ENCODE results near the gene SUN2. TPM values are rescaled to one million over a fixed set of nuclear protein-coding genes. Genes with fewer than 3 reads are reported as not detected.
A peak's percentile ranks its signal among the peaks of the same experiment; 100 is the strongest.

Gene SUN2
- total and polyA plus RNA-seq, 10 of the 15 experiments (the other 5 are each of a cell fraction or from before 2014, with no cell fraction given) = 0.18 to 107 (median 35.9) TPM

- 32% methylated on average over 9 of the region's 9 CpGs for WGBS (ENCODE audit: insufficient coverage, insufficient replicate concordance, low lambda C conversion rate, missing lambda C conversion rate)
- intact Hi-C loops (cut with micrococcal nuclease; ENCODE audit: unreplicated experiment) (loop anchor here (5.0 to 10.0 kb wide), 3 partner anchors 90 to 547 kb away; partner anchors contain the start of gene RPL3), in situ Hi-C loops (cut with MboI) (loop anchor here (10.0 kb wide), 1 partner anchor 357 kb away; no protein-coding TSS in a partner anchor)
- FAIRE-seq = no peak
- ATAC-seq = no peak
- no peak overlapping the region for H3K4me2 ChIP-seq (ENCODE audit: control insufficient read depth, insufficient read depth)
- no peak for DNase-seq (ENCODE audit: low read depth, low spot score)
- H3K36me3 ChIP-seq (ENCODE audit: control insufficient read depth in 2 of 2, insufficient read depth in 2 of 2, low read length in 1 of 2) = no peaks in the 10 kb centered on the region
- no peak overlapping the region for H3K4me3 ChIP-seq
- RAD21 ChIA-PET (ENCODE audit: unreplicated experiment) = no interaction called here
- TF ChIP-seq ZSCAN29 (IDR thresholded peaks at IDR 0.05) (no peak), ZNF24 (IDR thresholded peaks at IDR 0.05) (no peak), TAF1 (IDR thresholded peaks at IDR 0.05; ENCODE audit: borderline replicate concordance, low read depth, low read length) (no peak), RB1 (IDR thresholded peaks at IDR 0.05; ENCODE audit: borderline replicate concordance) (no peak)
- POLR2A ChIA-PET = no interaction called here
- H3K4me1 ChIP-seq (ENCODE audit: control insufficient read depth, insufficient read depth, low read length) = no peaks in the 10 kb centered on the region
- H3K9me3 ChIP-seq (replicated peaks; ENCODE audit: control insufficient read depth, insufficient read depth, low read length) = no peaks in the 10 kb centered on the region
- no peaks in the 10 kb centered on the region for H4K20me1 ChIP-seq (ENCODE audit: control insufficient read depth, insufficient read depth)
- no peak overlapping the region for H3K9ac ChIP-seq (ENCODE audit: control insufficient read depth, insufficient read depth, low read length)
- H3K27ac ChIP-seq (ENCODE audit: control insufficient read depth, insufficient read depth) = no peak overlapping the region
- CTCF ChIA-PET = interaction anchor here (0.8 to 4.8 kb wide), 9 partner anchors 10 to 354 kb away, joined by 3 to 42 read pairs (median 10); partner anchors contain the start of gene SUN2
- no peaks in the 10 kb centered on the region; a peak in 1 of 4 replicates for H3K27me3 ChIP-seq (replicated peaks in 1 of 2; ENCODE audit: control insufficient read depth in 2 of 2, insufficient read depth in 2 of 2, low read length in 1 of 2)
- no peak overlapping the region for H2AFZ ChIP-seq (ENCODE audit: control insufficient read depth, low read depth, low read length)
- H3K79me2 ChIP-seq (ENCODE audit: control insufficient read depth, insufficient read depth, low read length) = no peaks in the 10 kb centered on the region
- BruUV-seq (replicated peaks) = no TSS peak
- SMC1A ChIA-PET (ENCODE audit: uncharacterized antibody, unreplicated experiment) = interaction anchor here (2.1 kb wide), 1 partner anchor 103 kb away, joined by 10 read pairs; no protein-coding TSS in a partner anchor
These were observed 11.5 kb upstream of the SUN2 start for GRCh38 chr22:38767313-38767712.

GRCh38 chr22:38766076-38766777, 10.4 kb upstream of the SUN2 start:
- in situ Hi-C loops (cut with MboI) (loop anchor here (10.0 kb wide), 1 partner anchor 359 kb away; no protein-coding TSS in a partner anchor), intact Hi-C loops (cut with micrococcal nuclease; ENCODE audit: unreplicated experiment) (loop anchor here (5.0 to 10.0 kb wide), 3 partner anchors 91 to 549 kb away; partner anchors contain the start of gene RPL3)
- H3K4me3 ChIP-seq = no peak overlapping the region
- ATAC-seq (peak; percentile 75), FAIRE-seq (no peak), DNase-seq (ENCODE audit: low read depth, low spot score) (no peak)
- TF ChIP-seq NR2F1 (conservative IDR thresholded peaks at IDR 0.05) (no peak), SMC3 (IDR thresholded peaks at IDR 0.05; ENCODE audit: borderline replicate concordance, low read length) (peak; percentile 33; the same call in 1 of the 2 replicates), POLR2A (IDR thresholded peaks at IDR 0.05; ENCODE audit: low read depth, low read length) (no peak), IKZF1 (conservative IDR thresholded peaks at IDR 0.05) (peak; percentile 47), CTCF (IDR thresholded peaks at IDR 0.05 in 2 of 3, conservative IDR thresholded peaks at IDR 0.05 in 1 of 3; ENCODE audit: control insufficient read depth in 2 of 3, extremely low read depth in 1 of 3, insufficient read depth in 1 of 3, low read depth in 3 of 3, low read length in 3 of 3) (peak; percentile 70 to 86 (median 71))
- no peak overlapping the region for H3K4me2 ChIP-seq (ENCODE audit: control insufficient read depth, insufficient read depth)
- no peaks in the 10 kb centered on the region; a peak in 1 of 4 replicates for H3K27me3 ChIP-seq (replicated peaks in 1 of 2; ENCODE audit: control insufficient read depth in 2 of 2, insufficient read depth in 2 of 2, low read length in 1 of 2)
- BruUV-seq (replicated peaks) = no TSS peak
- ChIA-PET POLR2A (no interaction called here), CTCF (interaction anchor here (0.6 to 2.1 kb wide), 19 partner anchors 8 to 550 kb away, joined by 3 to 26 read pairs (median 3); partner anchors contain the start of gene SUN2), SMC1A (ENCODE audit: uncharacterized antibody, unreplicated experiment) (interaction anchor here (0.7 kb wide), 1 partner anchor 82 kb away, joined by 5 read pairs; no protein-coding TSS in a partner anchor), RAD21 (ENCODE audit: unreplicated experiment) (interaction anchor here (0.6 to 1.8 kb wide), 5 partner anchors 10 to 108 kb away, joined by 3 to 4 read pairs (median 3); no protein-coding TSS in a partner anchor)
- peaks cover 2% of the 10 kb centered on the region; the same call in 1 of the 2 replicates for H3K4me1 ChIP-seq (ENCODE audit: control insufficient read depth, insufficient read depth, low read length)
- no peak overlapping the region for H2AFZ ChIP-seq (ENCODE audit: control insufficient read depth, low read depth, low read length)
- H3K9ac ChIP-seq (ENCODE audit: control insufficient read depth, insufficient read depth, low read length) = no peak overlapping the region
- no peaks in the 10 kb centered on the region for H4K20me1 ChIP-seq (ENCODE audit: control insufficient read depth, insufficient read depth)
- H3K9me3 ChIP-seq (replicated peaks; ENCODE audit: control insufficient read depth, insufficient read depth, low read length) = no peaks in the 10 kb centered on the region
- H3K27ac ChIP-seq (ENCODE audit: control insufficient read depth, insufficient read depth) = no peak overlapping the region
- H3K79me2 ChIP-seq (ENCODE audit: control insufficient read depth, insufficient read depth, low read length) = no peaks in the 10 kb centered on the region
- H3K36me3 ChIP-seq (ENCODE audit: control insufficient read depth in 2 of 2, insufficient read depth in 2 of 2, low read length in 1 of 2) = no peaks in the 10 kb centered on the region
- 24% methylated on average over 14 of the region's 14 CpGs for WGBS (ENCODE audit: insufficient coverage, insufficient replicate concordance, low lambda C conversion rate, missing lambda C conversion rate)

Measured in GM12878 (cell line).